Measurements from ENCODE around the gene PCBP3. TPM values are rescaled to one million over a fixed set of nuclear protein-coding genes. Genes with fewer than 3 reads are reported as not detected.
A peak's percentile ranks its signal among the peaks of the same experiment; 100 is the strongest.

PCBP3 gene
- total and polyA plus RNA-seq, 4 donors: 0.36 to 1.6 (median 0.42) TPM

DNA sequence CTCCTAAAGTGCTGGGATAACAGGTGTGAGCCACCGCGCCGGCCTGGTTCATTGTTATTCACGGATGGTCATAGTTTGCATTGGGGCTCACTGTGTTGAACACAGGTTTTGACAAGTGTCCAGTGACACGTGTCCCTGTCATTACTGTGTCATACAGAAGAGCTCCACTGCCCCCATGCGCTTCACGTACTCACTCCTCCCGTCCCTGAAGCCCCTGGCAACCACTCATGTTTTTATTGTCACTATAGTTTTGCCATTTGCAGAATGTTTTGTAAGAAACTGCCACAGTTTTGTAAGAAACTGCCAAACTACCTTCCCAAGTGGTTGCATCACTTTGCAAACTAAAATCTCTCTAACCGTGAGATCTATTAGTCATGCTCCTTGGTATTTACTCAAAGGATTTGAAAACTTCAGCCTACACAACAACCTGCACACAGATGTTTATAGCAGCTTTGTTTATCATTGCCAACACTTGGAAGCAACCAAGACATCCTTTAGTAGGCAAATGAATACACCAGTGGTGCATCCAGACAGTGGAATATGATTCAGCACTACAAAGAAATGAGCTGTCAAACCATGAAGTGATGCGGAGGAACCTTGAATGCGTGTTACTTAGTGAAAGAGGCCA is 174.9 kb downstream of the PCBP3 start (continued):
- TF ChIP-seq, protein P1, sequence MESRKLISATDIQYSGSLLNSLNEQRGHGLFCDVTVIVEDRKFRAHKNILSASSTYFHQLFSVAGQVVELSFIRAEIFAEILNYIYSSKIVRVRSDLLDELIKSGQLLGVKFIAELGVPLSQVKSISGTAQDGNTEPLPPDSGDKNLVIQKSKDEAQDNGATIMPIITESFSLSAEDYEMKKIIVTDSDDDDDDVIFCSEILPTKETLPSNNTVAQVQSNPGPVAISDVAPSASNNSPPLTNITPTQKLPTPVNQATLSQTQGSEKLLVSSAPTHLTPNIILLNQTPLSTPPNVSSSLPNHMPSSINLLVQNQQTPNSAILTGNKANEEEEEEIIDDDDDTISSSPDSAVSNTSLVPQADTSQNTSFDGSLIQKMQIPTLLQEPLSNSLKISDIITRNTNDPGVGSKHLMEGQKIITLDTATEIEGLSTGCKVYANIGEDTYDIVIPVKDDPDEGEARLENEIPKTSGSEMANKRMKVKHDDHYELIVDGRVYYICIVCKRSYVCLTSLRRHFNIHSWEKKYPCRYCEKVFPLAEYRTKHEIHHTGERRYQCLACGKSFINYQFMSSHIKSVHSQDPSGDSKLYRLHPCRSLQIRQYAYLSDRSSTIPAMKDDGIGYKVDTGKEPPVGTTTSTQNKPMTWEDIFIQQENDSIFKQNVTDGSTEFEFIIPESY (IDR thresholded peaks at IDR 0.05): no peak
- TF ChIP-seq EGR1 (IDR thresholded peaks at IDR 0.05; ENCODE audit: low read depth in 2 of 2) (no peak), HNF4G (IDR thresholded peaks at IDR 0.05) (no peak), SP1 (IDR thresholded peaks at IDR 0.05) (no peak)

DNA sequence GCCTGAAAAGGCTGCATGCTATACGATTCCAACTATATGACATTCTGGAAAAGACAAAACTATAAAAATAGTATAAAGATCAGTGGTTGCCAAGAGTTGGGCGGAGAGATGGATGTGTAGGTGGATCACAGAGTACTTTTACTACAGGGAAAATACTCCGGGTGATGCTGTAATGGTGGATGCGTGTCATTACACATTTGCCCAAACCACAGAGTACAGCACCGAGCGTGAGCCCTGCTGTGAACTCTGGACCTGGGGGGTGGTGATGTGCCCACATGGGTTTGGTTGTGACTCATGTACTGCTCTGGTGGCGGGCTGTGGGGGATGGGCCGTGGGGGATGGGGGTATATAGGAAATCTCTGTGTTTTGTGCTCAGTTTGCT is 175.4 kb downstream of the PCBP3 start:
- Histone ChIP-seq H3K27me3 (ENCODE audit: control insufficient read depth in 4 of 4, insufficient read depth in 4 of 4, low read length in 3 of 4) (no peaks in the 10 kb centered on the region), H3K4me3 (ENCODE audit: low read depth in 1 of 3, low read length in 3 of 3) (no peak overlapping the region), H3K9ac (ENCODE audit: low read depth in 1 of 2, low read length in 2 of 2) (no peak overlapping the region), H3K9me3 (ENCODE audit: control insufficient read depth in 4 of 4, low read length in 3 of 4) (no peaks in the 10 kb centered on the region), H3K4me1 (ENCODE audit: control insufficient read depth in 4 of 4, insufficient read depth in 4 of 4, low read length in 3 of 4) (peaks cover 0 to 32% (median 22%) of the 10 kb centered on the region in 4 donors), H3K27ac (ENCODE audit: low read depth in 1 of 2, low read length in 2 of 2) (no peak overlapping the region), H3K36me3 (ENCODE audit: control insufficient read depth in 4 of 4, insufficient read depth in 3 of 4, low read depth in 1 of 4, low read length in 3 of 4) (no peaks in the 10 kb centered on the region)
- TF ChIP-seq, protein P1 (IDR thresholded peaks at IDR 0.05): no peak
- TF ChIP-seq FOXA2 (IDR thresholded peaks at IDR 0.05) (no peak), JUND (IDR thresholded peaks at IDR 0.05) (no peak), HNF4A (conservative IDR thresholded peaks at IDR 0.05) (peak; percentile 24 to 45), YY1 (IDR thresholded peaks at IDR 0.05) (no peak)
- TF ChIP-seq, protein P2, sequence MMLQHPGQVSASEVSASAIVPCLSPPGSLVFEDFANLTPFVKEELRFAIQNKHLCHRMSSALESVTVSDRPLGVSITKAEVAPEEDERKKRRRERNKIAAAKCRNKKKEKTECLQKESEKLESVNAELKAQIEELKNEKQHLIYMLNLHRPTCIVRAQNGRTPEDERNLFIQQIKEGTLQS (IDR thresholded peaks at IDR 0.05): no peak
- TF ChIP-seq, protein P3, sequence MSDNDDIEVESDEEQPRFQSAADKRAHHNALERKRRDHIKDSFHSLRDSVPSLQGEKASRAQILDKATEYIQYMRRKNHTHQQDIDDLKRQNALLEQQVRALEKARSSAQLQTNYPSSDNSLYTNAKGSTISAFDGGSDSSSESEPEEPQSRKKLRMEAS (IDR thresholded peaks at IDR 0.05): no peak
- peak; percentile 30 for DNase-seq (ENCODE audit: low spot score)
- WGBS: 59% methylated on average over 8 of the region's 8 CpGs

DNA sequence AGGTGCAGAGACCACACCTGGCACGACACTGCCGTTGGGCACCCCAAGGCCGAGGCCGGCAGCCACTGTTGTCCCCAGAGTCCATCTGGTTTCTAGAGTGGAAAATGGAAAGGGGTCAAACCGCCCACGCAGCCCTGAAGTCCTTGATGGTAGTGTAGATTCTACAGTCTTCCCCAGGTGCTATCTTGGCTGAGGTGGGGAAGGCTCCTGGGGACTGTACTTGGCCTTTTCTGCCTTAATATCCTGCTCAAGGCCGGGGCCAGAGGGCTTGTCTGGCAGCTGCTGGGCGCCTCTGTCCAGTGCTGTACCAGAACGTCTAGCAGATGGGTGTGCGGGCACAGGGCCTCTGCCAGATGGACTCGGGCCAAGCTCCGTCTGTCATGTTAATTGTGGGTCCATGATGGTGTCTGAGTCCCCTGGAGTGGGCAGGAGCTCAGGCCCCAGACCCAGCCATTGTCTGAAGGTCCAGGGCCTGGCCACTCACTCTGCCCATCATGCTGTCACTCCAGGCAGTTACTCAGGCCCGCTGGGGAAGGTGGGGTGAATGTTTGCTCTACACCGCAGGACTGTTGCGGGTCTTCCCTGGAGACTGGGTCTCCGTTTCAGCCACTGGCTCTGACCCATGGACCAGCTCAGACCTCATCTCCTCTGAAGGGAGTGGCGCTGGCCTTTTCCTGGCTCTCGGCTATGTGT is 176.1 kb downstream of the PCBP3 start:
- H3K27ac ChIP-seq (ENCODE audit: low read depth in 1 of 2, low read length in 2 of 2): no peak overlapping the region
- H3K4me3 ChIP-seq (ENCODE audit: low read depth in 1 of 3, low read length in 3 of 3): no peak overlapping the region
- H3K27me3 ChIP-seq (ENCODE audit: control insufficient read depth in 4 of 4, insufficient read depth in 4 of 4, low read length in 3 of 4): no peaks in the 10 kb centered on the region
- H3K36me3 ChIP-seq (ENCODE audit: control insufficient read depth in 4 of 4, insufficient read depth in 3 of 4, low read depth in 1 of 4, low read length in 3 of 4): no peaks in the 10 kb centered on the region
- H3K9ac ChIP-seq (ENCODE audit: low read depth in 1 of 2, low read length in 2 of 2): no peak overlapping the region
- WGBS: 86% methylated on average over 18 of the region's 18 CpGs
- no peak for TF ChIP-seq NR2F2 (IDR thresholded peaks at IDR 0.05)
- TF ChIP-seq JUND (IDR thresholded peaks at IDR 0.05): no peak
- TF ChIP-seq FOXA1 (IDR thresholded peaks at IDR 0.05): no peak
- TF ChIP-seq, protein P4, sequence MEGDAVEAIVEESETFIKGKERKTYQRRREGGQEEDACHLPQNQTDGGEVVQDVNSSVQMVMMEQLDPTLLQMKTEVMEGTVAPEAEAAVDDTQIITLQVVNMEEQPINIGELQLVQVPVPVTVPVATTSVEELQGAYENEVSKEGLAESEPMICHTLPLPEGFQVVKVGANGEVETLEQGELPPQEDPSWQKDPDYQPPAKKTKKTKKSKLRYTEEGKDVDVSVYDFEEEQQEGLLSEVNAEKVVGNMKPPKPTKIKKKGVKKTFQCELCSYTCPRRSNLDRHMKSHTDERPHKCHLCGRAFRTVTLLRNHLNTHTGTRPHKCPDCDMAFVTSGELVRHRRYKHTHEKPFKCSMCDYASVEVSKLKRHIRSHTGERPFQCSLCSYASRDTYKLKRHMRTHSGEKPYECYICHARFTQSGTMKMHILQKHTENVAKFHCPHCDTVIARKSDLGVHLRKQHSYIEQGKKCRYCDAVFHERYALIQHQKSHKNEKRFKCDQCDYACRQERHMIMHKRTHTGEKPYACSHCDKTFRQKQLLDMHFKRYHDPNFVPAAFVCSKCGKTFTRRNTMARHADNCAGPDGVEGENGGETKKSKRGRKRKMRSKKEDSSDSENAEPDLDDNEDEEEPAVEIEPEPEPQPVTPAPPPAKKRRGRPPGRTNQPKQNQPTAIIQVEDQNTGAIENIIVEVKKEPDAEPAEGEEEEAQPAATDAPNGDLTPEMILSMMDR (IDR thresholded peaks at IDR 0.05; ENCODE audit: low read depth, low read length, missing input control): no peak
- TF ChIP-seq YY1 (IDR thresholded peaks at IDR 0.05): no peak
- TF ChIP-seq HNF4A (conservative IDR thresholded peaks at IDR 0.05): no peak
- no peaks in the 10 kb centered on the region for H3K9me3 ChIP-seq (ENCODE audit: control insufficient read depth in 4 of 4, low read length in 3 of 4)
- DNase-seq (ENCODE audit: low spot score): peak; percentile 28
- peaks cover 0 to 32% (median 22%) of the 10 kb centered on the region in 4 donors for H3K4me1 ChIP-seq (ENCODE audit: control insufficient read depth in 4 of 4, insufficient read depth in 4 of 4, low read length in 3 of 4)
